Stomach (tissue), 4 donors: ENCODE results near the gene SUV39H1.

Experiments used
- CTCF ChIP-seq, 7 experiments: fragments of 450-650 bp in 4 of 7; fragments of 200-600 bp in 3 of 7; sonication (generic) in 3 of 7; IDR thresholded peaks; one replicate each; pipeline ENCODE4 v1.5.1; 2016 to 2019; ENCODE audit warnings: antibody characterized with exemption in 7 of 7, control low read depth in 2 of 7, mild to moderate bottlenecking in 1 of 7
- EP300 ChIP-seq: sonication (generic); formaldehyde crosslinking; IDR thresholded peaks from one replicate; pipeline ENCODE4 v1.6.1; 2017; ENCODE audit warnings: antibody characterized with exemption
- POLR2A ChIP-seq, 4 donors: fragments of 450-650 bp; IDR thresholded peaks; one replicate each; pipeline ENCODE4 v1.6.1; 2016; ENCODE audit warnings: antibody characterized with exemption in 4 of 4, control low read depth in 2 of 4, mild to moderate bottlenecking in 1 of 4, moderate library complexity in 1 of 4

- TF ChIP-seq CTCF (IDR thresholded peaks at IDR 0.05) (no peak), EP300 (no peak), POLR2A (IDR thresholded peaks at IDR 0.05) (no peak)
These were observed 7.9 kb upstream of the SUV39H1 start for GRCh38 chrX:48688531-48689150.
